Measurements from ENCODE around the gene SLC10A7.

- TF ChIP-seq CTCF (IDR thresholded peaks at IDR 0.05 in 2 of 3, conservative IDR thresholded peaks at IDR 0.05 in 1 of 3; ENCODE audit: control insufficient read depth in 2 of 3, extremely low read depth in 1 of 3, insufficient read depth in 1 of 3, low read depth in 3 of 3, low read length in 3 of 3) (no peak), CBX5 (IDR thresholded peaks at IDR 0.05; ENCODE audit: low read depth) (no peak), ZNF217 (IDR thresholded peaks at IDR 0.05) (no peak), KDM1A (IDR thresholded peaks at IDR 0.05; ENCODE audit: borderline replicate concordance) (no peak), EP300 (IDR thresholded peaks at IDR 0.05; ENCODE audit: borderline replicate concordance in 1 of 2, control insufficient read depth in 1 of 2, low read depth in 2 of 2, low read length in 2 of 2) (no peak), ZBTB33 (IDR thresholded peaks at IDR 0.05) (no peak), SUZ12 (IDR thresholded peaks at IDR 0.05; ENCODE audit: unreplicated experiment) (no peak)
Measured at GRCh38 chr4:146379744-146380143, 142.0 kb downstream of the SLC10A7 start.
